Activated naive CD4-positive, alpha-beta T cell treated with anti-CD3 and anti-CD28 coated beads, Interleukin-2, amount 10 ng/mL, durations not matched to agents 5 hours and 36 hours (primary cell): ENCODE measurements around the gene F8A3. TPM values are rescaled to one million over a fixed set of nuclear protein-coding genes. Genes with fewer than 3 reads are reported as not detected.

Experiments
- microRNA-seq: library from miRNA; unstranded; fragments of <30 nt; microRNA quantifications from one replicate; pipeline ENCODE4 v1.2.0, GENCODE V29; 2022; ENCODE audit warnings: borderline microRNAs expressed, borderline replicate concordance
- total RNA-seq, 2 experiments: library from RNA; stranded (reverse); gene quantifications; one replicate each; pipeline ENCODE4 v1.2.3, GENCODE V29; 2021

Gene F8A3
- total RNA-seq = under 1 TPM; 0.20 to 0.89 TPM

GRCh38 chrX:155458471-155458870 is at the start of gene F8A3:
TSS of gene F8A3 (minus strand) at chrX:155458620. CDS start at chrX:155458600, 20 bp downstream.

Small RNAs within 50 kb of the gene (microRNA-seq; reads per million reads assigned to microRNA genes)
- not detected for gene MIR1184-3

Other genes starting within 250 kb of the F8A3 start
- 10 to 100 TPM; 46.1 to 48.1 TPM for gene VBP1, start 242.2 kb downstream of the F8A3 start, total RNA-seq
- gene RAB39B, start 194.1 kb downstream of the F8A3 start, total RNA-seq = 1 to 10 TPM; 7.6 to 7.8 TPM
- under 1 TPM; 0.22 to 0.23 TPM for gene CLIC2, start 124.0 kb downstream of the F8A3 start, total RNA-seq
- gene F8A2, start 76.5 kb downstream of the F8A3 start, total RNA-seq = not detected
- gene SPRY3, start 154.0 kb upstream of the F8A3 start, total RNA-seq = under 1 TPM; 0.50 to 0.53 TPM
- 10 to 100 TPM; 12.2 to 12.9 TPM for gene TMLHE, start 154.3 kb upstream of the F8A3 start, total RNA-seq